HG02943 (cell line): ENCODE results near the gene ANKRD55.
"Not testable (repeated sequence)": the region's sequence is repeated elsewhere in the genome, so short reads cannot be mapped to it uniquely, and the experiment has no call there.

Source experiments
- ATAC-seq: cut with Tn5 transposase; IDR thresholded peaks from one replicate; pipeline ENCODE4 v1.9.1; 2021; ENCODE audit warnings: mild to moderate bottlenecking, low read depth, moderate library complexity; ENCODE audit not compliant: unreplicated experiment

The ANKRD55 gene

DNA sequence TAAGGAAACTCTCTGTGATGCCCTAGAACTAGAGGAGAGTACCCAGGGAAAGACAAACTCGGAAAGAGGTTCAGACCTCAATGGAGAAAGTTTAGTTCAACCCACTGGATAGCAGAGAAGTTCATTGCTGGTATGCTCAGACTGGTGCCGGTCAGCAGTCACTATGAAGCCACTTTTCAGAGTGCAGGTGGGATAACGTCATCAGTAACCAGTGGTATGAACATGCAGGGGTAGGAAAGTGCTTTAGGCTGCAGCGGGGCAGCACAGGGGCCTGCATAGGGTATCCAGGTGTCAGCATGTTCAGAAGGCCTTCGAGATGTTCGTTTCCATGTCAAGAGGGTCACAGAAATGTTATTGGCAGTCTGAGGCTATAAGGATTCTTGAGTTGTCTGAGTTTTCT, 20.8 kb upstream of the ANKRD55 start:
- no peak for ATAC-seq

DNA sequence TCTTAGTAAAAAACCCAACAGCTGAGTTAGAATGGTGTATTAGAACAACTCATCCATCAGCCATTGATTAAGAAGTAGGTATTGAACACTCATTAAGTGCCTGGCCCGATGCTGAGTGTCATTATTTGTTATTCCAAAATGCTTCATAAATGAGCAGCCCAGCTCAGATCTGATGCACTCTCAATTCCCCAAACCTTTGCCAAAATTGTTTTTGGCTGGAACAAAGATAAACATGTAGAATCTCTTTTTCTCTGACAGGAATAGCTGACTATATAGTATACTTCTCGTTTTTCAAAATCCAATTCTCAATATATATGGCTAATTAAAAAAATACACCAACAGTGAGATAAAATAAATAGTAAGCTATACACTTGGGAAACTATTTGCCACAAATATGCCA, 20.0 kb upstream of the ANKRD55 start:
- ATAC-seq: no peak

- no peak for ATAC-seq
These were observed 18.9 kb upstream of the ANKRD55 start for GRCh38 chr5:56251918-56252553.

DNA sequence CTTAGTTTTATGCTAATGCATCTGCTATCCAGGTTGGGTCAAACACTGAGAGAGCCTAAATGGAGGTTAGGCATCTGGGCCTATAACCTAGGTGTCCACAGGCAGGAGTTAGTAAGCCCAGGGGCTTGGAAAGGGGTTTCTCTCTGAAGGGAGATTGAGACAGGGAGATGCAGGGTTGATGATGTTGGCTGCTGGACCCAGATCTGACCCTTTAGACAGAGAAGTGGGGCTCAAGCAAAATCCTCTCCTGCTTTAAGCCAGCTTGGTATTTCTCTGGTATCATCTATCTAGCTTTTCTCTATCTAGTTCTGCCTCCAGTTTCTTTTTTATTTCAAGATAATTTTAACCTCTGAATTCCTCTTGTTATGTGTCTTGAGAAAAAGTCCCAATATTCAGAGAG, 18.3 kb upstream of the ANKRD55 start:
- no peak for ATAC-seq

DNA sequence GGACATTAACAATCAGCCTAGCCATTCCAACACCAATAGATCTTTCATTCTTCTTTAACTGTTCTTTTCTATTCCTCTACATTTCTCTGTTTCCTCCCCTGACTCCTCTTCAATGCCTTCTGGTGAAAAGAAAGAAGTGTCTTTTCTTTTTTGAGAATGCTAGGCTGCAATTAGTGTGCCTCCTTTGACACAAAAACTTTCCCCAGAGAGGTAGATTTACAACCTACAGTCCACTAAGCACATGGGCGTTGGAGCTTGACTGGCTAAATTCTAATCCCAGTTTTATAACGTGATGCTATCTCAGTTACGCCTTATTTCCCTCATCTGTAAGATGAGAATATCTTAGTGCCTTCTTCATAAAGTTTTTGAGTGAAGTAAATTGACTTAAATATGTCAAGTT, 16.9 kb upstream of the ANKRD55 start:
- ATAC-seq: no peak

DNA sequence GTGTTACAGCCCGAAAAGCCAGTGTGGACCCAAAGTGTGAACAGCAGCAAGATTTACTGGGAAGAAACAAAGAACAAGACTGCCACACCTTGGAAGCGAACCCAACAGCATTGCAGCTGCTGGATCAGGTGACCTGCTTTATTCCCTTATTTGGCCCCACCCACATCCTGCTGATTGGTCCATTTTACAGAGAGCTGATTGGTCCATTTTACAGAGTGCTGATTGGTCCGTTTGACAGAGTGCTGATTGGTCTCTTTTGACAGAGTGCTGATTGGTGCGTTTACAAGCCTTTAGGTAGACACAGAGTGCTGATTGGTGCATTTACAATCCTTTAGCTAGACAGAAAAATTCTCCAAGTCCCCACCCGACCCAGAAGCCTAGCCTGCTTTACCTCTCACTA, 16.0 kb upstream of the ANKRD55 start:
- not testable (repeated sequence) for ATAC-seq

DNA sequence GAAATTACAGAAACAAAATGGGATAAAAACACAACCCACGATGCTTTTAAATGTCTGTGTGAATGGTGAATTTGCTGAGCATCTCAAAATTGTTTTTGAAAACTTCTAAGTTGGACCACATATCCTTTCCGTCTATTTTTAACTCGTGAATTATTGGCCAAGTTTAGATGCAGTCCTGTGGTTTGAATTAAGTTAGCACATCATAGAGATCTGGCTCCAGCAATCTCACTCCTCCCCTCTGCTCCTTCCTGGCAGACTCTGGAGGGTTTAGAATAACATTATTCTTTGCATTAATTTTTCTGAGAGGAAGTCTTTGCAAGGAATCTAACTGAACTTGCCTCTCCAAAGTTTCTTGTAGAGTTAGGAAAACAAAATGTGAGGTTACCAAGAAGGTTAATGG, 14.5 kb upstream of the ANKRD55 start:
- no peak for ATAC-seq

GRCh38 chr5:56246769-56247168, 13.6 kb upstream of the ANKRD55 start:
- ATAC-seq: no peak

- ATAC-seq: no peak
These were observed 12.4 kb upstream of the ANKRD55 start for GRCh38 chr5:56245481-56245880.

- ATAC-seq: no peak
These were observed 11.5 kb upstream of the ANKRD55 start for GRCh38 chr5:56244627-56245026.

DNA sequence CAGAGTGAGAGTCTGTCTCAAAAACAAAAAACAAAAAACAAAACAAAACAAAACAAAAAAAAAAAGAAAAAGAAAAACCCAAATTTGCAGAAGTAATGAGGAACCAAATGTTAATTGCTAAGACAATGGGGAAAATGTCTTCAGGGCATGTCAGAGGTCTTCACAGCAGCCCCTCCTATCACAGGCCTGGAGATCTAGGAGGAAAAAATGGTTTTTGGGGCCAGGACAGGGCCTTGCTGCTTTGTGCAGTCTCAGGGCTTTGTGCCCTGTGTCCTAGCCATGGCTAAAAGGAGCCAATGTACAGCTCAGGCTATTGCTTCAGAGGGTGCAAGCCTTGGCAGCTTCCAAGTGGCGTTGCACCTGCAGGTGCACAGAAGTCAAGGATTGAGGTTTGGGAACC, 9.1 kb upstream of the ANKRD55 start:
- ATAC-seq: not testable (repeated sequence)

- ATAC-seq: no peak
These were observed 592 bp downstream of the ANKRD55 start for GRCh38 chr5:56232538-56232937.

DNA sequence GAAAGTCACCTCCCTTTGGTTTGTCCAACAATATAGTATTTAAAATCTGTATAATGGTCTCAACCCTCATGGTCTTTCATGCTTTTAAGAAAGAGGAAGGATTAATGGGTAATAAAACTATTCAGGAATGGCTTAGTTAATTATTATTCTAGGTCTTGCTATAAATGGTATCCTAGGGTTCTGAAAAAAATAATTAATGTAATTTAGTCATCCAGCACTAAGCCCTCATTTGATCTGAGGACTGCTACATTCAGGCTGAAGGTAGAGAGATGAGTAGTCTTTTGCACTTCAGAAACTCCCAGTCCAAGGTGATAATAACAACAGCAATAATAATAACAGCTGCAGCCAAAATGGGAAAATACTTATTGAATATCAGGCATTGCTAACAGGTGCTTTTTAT, 2.6 kb downstream of the ANKRD55 start:
- ATAC-seq: no peak

DNA sequence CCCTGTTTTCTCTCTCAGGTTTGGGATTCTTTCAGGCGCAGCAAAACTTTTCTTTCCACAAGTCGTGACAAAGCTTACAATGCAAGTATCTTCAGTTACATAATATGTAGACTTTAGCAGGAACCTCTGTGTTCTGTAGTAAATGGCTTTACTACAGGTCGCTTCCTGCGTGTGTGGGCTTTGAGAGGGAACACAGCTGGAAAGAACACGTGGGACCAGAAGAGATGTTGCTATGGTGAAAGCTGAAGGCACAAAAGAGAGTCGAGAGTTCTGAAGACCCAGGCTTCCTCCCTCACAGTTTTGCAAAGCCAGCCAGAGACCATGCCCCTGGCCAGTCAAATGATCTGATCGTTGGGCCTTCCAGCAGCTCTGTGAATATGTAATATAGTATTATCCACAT, 4.0 kb downstream of the ANKRD55 start:
- ATAC-seq: no peak

GRCh38 chr5:56228631-56229030, 4.5 kb downstream of the ANKRD55 start:
- ATAC-seq: no peak

DNA sequence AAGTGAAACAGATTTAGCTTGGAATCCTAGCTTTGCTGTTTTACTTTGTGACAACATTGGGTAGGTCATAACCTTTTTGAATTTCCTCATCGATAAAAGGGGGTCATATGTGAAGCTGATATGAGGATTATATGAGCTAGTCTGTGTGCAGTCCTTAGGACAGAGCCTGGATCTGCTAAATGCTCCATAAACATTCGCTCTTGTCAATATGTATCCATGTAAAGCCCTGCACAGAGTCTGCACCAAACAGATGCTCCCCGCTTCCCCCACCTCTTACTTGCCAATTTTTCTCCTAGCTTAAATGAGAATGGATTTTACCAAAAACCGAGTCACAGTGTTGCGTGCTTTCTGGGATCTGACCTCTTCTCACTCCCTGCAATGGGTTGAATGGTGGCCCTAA, 5.4 kb downstream of the ANKRD55 start:
- ATAC-seq: no peak

GRCh38 chr5:56223298-56223697, 9.8 kb downstream of the ANKRD55 start:
- ATAC-seq: not testable (repeated sequence)

DNA sequence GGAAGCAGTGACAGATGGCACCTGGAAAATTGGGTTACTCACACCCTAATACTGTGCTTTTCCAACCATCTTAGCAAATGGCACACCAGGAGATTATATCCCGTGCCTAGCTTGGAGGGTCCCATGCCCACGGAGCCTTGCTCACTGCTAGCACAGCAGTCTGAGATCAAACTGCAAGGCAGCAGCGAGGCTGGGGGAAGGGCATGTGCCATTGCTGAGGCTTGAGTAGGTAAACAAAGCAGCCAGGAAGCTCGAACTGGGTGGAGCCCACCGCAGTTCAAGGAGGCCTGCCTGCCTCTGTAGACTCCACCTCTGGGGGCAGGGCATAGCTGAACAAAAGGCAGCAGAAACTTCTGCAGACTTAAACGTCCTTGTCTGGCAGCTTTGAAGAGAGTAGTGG, 11.5 kb downstream of the ANKRD55 start:
- not testable (repeated sequence) for ATAC-seq

DNA sequence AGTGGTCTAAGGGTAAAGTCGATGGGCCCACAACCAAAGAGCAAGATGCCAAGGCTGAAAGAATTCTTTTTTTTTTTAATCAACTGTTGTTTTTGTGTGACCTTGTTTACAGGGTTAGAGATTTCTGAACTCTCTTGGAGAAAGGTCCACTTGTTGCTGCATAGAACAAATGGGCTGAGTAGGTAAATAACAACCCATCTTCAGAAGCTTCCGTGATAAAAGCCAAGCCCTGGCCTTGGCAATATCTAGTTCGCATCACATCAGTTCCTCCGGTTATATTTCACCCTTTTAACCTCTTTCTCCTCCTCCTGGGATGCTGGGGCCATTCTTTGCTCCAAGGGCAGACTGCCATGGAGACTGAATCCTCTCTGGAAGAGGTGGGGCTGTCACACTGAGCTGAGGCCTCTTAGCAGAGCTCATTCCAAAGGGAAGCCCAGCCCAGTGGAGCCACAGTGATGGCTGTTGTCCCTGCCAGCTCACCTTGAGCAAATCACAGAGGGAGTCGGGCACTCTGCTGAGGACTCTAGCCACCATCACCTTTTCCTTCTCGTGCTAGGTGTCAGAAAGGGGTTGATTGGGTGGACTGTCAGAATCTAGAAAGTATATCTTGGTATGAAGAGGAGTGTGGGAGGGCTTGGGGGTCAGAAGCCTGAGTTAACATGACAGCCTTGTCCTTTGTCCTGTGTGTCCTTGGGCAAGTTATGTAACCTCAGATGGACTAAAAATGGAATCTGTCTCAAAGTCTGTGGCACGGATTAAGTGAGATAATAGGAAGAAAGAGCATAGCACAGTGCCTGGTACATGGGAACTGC, 17.9 kb downstream of the ANKRD55 start:
- ATAC-seq: no peak

DNA sequence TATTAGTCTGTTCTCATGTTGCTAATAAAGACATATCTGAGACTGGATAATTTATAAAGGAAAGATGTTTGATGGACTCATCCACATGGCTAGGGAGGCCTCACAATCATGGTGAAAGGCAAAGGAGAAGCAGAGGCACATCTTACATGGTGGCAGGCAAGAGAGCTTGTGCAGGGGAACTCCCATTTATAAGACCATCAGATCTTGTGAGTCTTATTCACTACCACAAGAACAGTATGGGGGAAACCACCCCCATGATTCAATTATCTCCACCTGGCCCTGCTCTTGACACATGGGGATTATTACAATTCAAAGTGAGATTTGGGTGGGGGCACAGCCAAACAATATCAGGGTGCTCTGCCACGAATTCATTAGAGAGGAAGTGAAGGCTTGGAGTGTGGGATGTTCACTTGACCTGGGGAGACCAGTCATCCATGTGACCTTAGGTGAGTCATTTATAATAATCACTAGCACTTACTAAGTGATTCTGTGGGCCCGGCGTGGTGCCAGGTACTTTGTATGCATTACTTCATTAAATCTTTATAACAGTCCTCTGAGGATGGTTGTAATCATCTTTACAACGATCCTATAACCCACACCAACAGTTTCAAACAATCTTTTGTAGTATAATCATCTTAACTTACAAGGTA, 19.1 kb downstream of the ANKRD55 start:
- not testable (repeated sequence) for ATAC-seq

GRCh38 chr5:56212130-56212879, 20.8 kb downstream of the ANKRD55 start:
- ATAC-seq: no peak
